Activated T-cell treated with anti-CD3 and anti-CD28 coated beads, Interleukin-2, amount 50 U/mL, for 72 hours (primary cell): ENCODE measurements around the gene SDK1. TPM values are rescaled to one million over a fixed set of nuclear protein-coding genes. Genes with fewer than 3 reads are reported as not detected.

Source experiments
- ATAC-seq, 2 donors: fragments of 150-1000 bp; cut with Tn5 transposase; replicated peaks in 1 of 2; 2 replicates each; pipeline ENCODE4 v1.10.0; 2021; ENCODE audit warnings: moderate library complexity in 2 of 2, mild to moderate bottlenecking in 1 of 2
- DNase-seq, 2 donors: peaks; one replicate each; pipeline ENCODE4 v3.0.0; 2021 to 2022; ENCODE audit warnings: mixed read lengths in 1 of 2
- H3K27ac Mint-ChIP-seq: one replicate; pipeline ENCODE4 v1.8.0; 2022; ENCODE audit warnings: mild to moderate bottlenecking, moderate library complexity, mixed read lengths
- H3K27me3 Mint-ChIP-seq: one replicate; pipeline ENCODE4 v1.8.0; 2022; ENCODE audit warnings: low read depth, mixed read lengths
- H3K36me3 Mint-ChIP-seq, 2 donors: one replicate each; pipeline ENCODE4 v1.8.0; 2022; ENCODE audit warnings: mixed read lengths in 2 of 2, mild to moderate bottlenecking in 1 of 2; ENCODE audit not compliant: insufficient read depth in 2 of 2
- H3K4me1 Mint-ChIP-seq: one replicate; pipeline ENCODE4 v1.8.0; 2022; ENCODE audit warnings: low read depth, mixed read lengths
- H3K4me3 Mint-ChIP-seq, 2 donors: one replicate each; pipeline ENCODE4 v1.8.0; 2022; ENCODE audit warnings: mild to moderate bottlenecking in 2 of 2, mixed read lengths in 2 of 2, moderate library complexity in 2 of 2
- H3K9me3 Mint-ChIP-seq, 2 donors: one replicate each; pipeline ENCODE4 v1.8.0; 2022; ENCODE audit warnings: mixed read lengths in 2 of 2
- total RNA-seq, 2 donors: library from RNA; stranded (reverse); gene quantifications; one replicate each; pipeline ENCODE4 v1.2.3, GENCODE V29; 2022

SDK1 gene
- total RNA-seq, 2 donors from 2014 or later, result 6.1 to 6.3 TPM

- Mint-ChIP-seq H3K27ac (no peak overlapping the region), H3K27me3 (peaks cover 6% of the 10 kb centered on the region), H3K4me1 (peaks cover 5% of the 10 kb centered on the region), H3K36me3 (peaks cover 0 to under 1% of the 10 kb centered on the region in 2 donors), H3K9me3 (peaks cover under 1% of the 10 kb centered on the region in 2 donors), H3K4me3 (no peak overlapping the region)
- DNase-seq (no peak), ATAC-seq (no peak)
These were observed 115.4 kb downstream of the SDK1 start for GRCh38 chr7:3416453-3416852.

- Mint-ChIP-seq H3K9me3 (peaks cover 6 to 8% of the 10 kb centered on the region in 2 donors), H3K4me3 (no peak overlapping the region), H3K36me3 (peaks cover 3 to 10% of the 10 kb centered on the region in 2 donors), H3K4me1 (no peaks in the 10 kb centered on the region), H3K27me3 (no peaks in the 10 kb centered on the region), H3K27ac (no peak overlapping the region)
- ATAC-seq (no peak), DNase-seq (no peak)
These were observed 124.0 kb downstream of the SDK1 start for GRCh38 chr7:3425087-3425486.

GRCh38 chr7:3426064-3426463, 125.0 kb downstream of the SDK1 start:
- Mint-ChIP-seq H3K4me1 (no peaks in the 10 kb centered on the region), H3K27me3 (no peaks in the 10 kb centered on the region), H3K4me3 (no peak overlapping the region), H3K36me3 (peaks cover 3 to 10% of the 10 kb centered on the region in 2 donors), H3K9me3 (peaks cover 6 to 8% of the 10 kb centered on the region in 2 donors), H3K27ac (no peak overlapping the region)
- DNase-seq, result no peak
- ATAC-seq, result no peak

GRCh38 chr7:3427957-3428356, 126.9 kb downstream of the SDK1 start:
- peak in 1 of 2 donors; percentile 5 for DNase-seq
- Mint-ChIP-seq H3K36me3 (peaks cover 0 to 1% of the 10 kb centered on the region in 2 donors), H3K4me3 (no peak overlapping the region), H3K9me3 (peaks cover 0 to 1% of the 10 kb centered on the region in 2 donors), H3K27me3 (no peaks in the 10 kb centered on the region), H3K27ac (no peak overlapping the region), H3K4me1 (no peaks in the 10 kb centered on the region)
- peak in 1 of 2 donors; percentile 63 for ATAC-seq

- H3K36me3 Mint-ChIP-seq, result peaks cover 0 to 1% of the 10 kb centered on the region in 2 donors
- no peaks in the 10 kb centered on the region for H3K9me3 Mint-ChIP-seq
- DNase-seq (no peak), ATAC-seq (no peak)
- H3K27me3 Mint-ChIP-seq, result no peaks in the 10 kb centered on the region
- no peak overlapping the region for H3K4me3 Mint-ChIP-seq
- H3K4me1 Mint-ChIP-seq, result no peaks in the 10 kb centered on the region
- no peak overlapping the region for H3K27ac Mint-ChIP-seq
These were observed 128.9 kb downstream of the SDK1 start for GRCh38 chr7:3429981-3430380.

GRCh38 chr7:3430588-3430987, 129.5 kb downstream of the SDK1 start:
- H3K4me1 Mint-ChIP-seq, result no peaks in the 10 kb centered on the region
- H3K4me3 Mint-ChIP-seq, result no peak overlapping the region
- H3K27ac Mint-ChIP-seq, result no peak overlapping the region
- no peak for ATAC-seq
- DNase-seq, result no peak
- peaks cover 0 to 1% of the 10 kb centered on the region in 2 donors for H3K36me3 Mint-ChIP-seq
- no peaks in the 10 kb centered on the region for H3K27me3 Mint-ChIP-seq
- no peaks in the 10 kb centered on the region for H3K9me3 Mint-ChIP-seq

- peaks cover 0 to 1% of the 10 kb centered on the region in 2 donors for H3K36me3 Mint-ChIP-seq
- H3K4me3 Mint-ChIP-seq, result no peak overlapping the region
- no peaks in the 10 kb centered on the region for H3K27me3 Mint-ChIP-seq
- DNase-seq, result no peak
- no peaks in the 10 kb centered on the region for H3K9me3 Mint-ChIP-seq
- H3K4me1 Mint-ChIP-seq, result no peaks in the 10 kb centered on the region
- peak; percentile 41 to 58 for ATAC-seq
- no peak overlapping the region for H3K27ac Mint-ChIP-seq
These were observed 130.3 kb downstream of the SDK1 start for GRCh38 chr7:3431306-3431705.

- Mint-ChIP-seq H3K4me3 (no peak overlapping the region), H3K36me3 (no peaks in the 10 kb centered on the region), H3K27me3 (no peaks in the 10 kb centered on the region), H3K9me3 (no peaks in the 10 kb centered on the region), H3K27ac (no peak overlapping the region), H3K4me1 (no peaks in the 10 kb centered on the region)
- ATAC-seq, result no peak
- no peak for DNase-seq
These were observed 131.9 kb downstream of the SDK1 start for GRCh38 chr7:3432911-3433310.

GRCh38 chr7:3434611-3435010, 133.6 kb downstream of the SDK1 start:
- Mint-ChIP-seq H3K9me3 (no peaks in the 10 kb centered on the region), H3K27ac (no peak overlapping the region), H3K4me1 (no peaks in the 10 kb centered on the region), H3K36me3 (no peaks in the 10 kb centered on the region), H3K27me3 (no peaks in the 10 kb centered on the region), H3K4me3 (no peak overlapping the region)
- ATAC-seq (no peak), DNase-seq (no peak)

GRCh38 chr7:3436112-3436511, 135.1 kb downstream of the SDK1 start:
- Mint-ChIP-seq H3K27ac (no peak overlapping the region), H3K4me3 (no peak overlapping the region), H3K36me3 (no peaks in the 10 kb centered on the region), H3K9me3 (no peaks in the 10 kb centered on the region), H3K27me3 (no peaks in the 10 kb centered on the region), H3K4me1 (no peaks in the 10 kb centered on the region)
- no peak for DNase-seq
- ATAC-seq, result no peak

- no peaks in the 10 kb centered on the region for H3K36me3 Mint-ChIP-seq
- ATAC-seq (no peak), DNase-seq (no peak)
- H3K27ac Mint-ChIP-seq, result no peak overlapping the region
- no peak overlapping the region for H3K4me3 Mint-ChIP-seq
- no peaks in the 10 kb centered on the region for H3K27me3 Mint-ChIP-seq
- H3K4me1 Mint-ChIP-seq, result no peaks in the 10 kb centered on the region
- no peaks in the 10 kb centered on the region for H3K9me3 Mint-ChIP-seq
These were observed 135.7 kb downstream of the SDK1 start for GRCh38 chr7:3436746-3437145.

- Mint-ChIP-seq H3K36me3 (no peaks in the 10 kb centered on the region), H3K27me3 (no peaks in the 10 kb centered on the region), H3K4me1 (no peaks in the 10 kb centered on the region), H3K27ac (no peak overlapping the region), H3K9me3 (no peaks in the 10 kb centered on the region), H3K4me3 (no peak overlapping the region)
- no peak for DNase-seq
- no peak for ATAC-seq
These were observed 136.4 kb downstream of the SDK1 start for GRCh38 chr7:3437467-3437866.

- H3K9me3 Mint-ChIP-seq, result no peaks in the 10 kb centered on the region
- no peaks in the 10 kb centered on the region for H3K27me3 Mint-ChIP-seq
- H3K4me1 Mint-ChIP-seq, result no peaks in the 10 kb centered on the region
- no peak for DNase-seq
- no peak overlapping the region for H3K4me3 Mint-ChIP-seq
- H3K36me3 Mint-ChIP-seq, result no peaks in the 10 kb centered on the region
- H3K27ac Mint-ChIP-seq, result no peak overlapping the region
- ATAC-seq, result no peak
These were observed 137.3 kb downstream of the SDK1 start for GRCh38 chr7:3438352-3438751.

- H3K27ac Mint-ChIP-seq, result no peak overlapping the region
- ATAC-seq, result no peak
- no peaks in the 10 kb centered on the region for H3K4me1 Mint-ChIP-seq
- H3K9me3 Mint-ChIP-seq, result peaks cover under 1 to 3% of the 10 kb centered on the region in 2 donors
- DNase-seq, result no peak
- H3K4me3 Mint-ChIP-seq, result no peak overlapping the region
- peaks cover 0 to under 1% of the 10 kb centered on the region in 2 donors for H3K36me3 Mint-ChIP-seq
- no peaks in the 10 kb centered on the region for H3K27me3 Mint-ChIP-seq
These were observed 138.4 kb downstream of the SDK1 start for GRCh38 chr7:3439333-3440030.
